Endothelial cell of umbilical vein (primary cell): Measurements from ENCODE around the gene PILRB. TPM values are rescaled to one million over a fixed set of nuclear protein-coding genes. Genes with fewer than 3 reads are reported as not detected.
"Not testable (repeated sequence)": the region's sequence is repeated elsewhere in the genome, so short reads cannot be mapped to it uniquely, and the experiment has no call there.

Experiments
- BruUV-seq: library from RNA; stranded (reverse); fragments of 400-500 nt; replicated peaks from 2 replicates; lab custom pipeline; 2021; lab: Mats Ljungman, UMichigan
- CTCF ChIA-PET: fragments of 300-600, 350-600 bp; sonication (Branson Sonifier 250); formaldehyde crosslinking; loops from one replicate; lab custom pipeline; 2021; ENCODE audit warnings: antibody characterized with exemption, inconsistent platforms; lab: Charles Lee
- POLR2A ChIA-PET: fragments of 300-600, 350-600 bp; sonication (Branson Sonifier 250); formaldehyde crosslinking; loops from one replicate; lab custom pipeline; 2021; ENCODE audit warnings: antibody characterized with exemption, inconsistent platforms; lab: Charles Lee
- DNase-seq: peaks from one replicate; pipeline ENCODE4 v3.0.0-alpha.2; 2011; ENCODE audit warnings: low read depth, low spot score
- FAIRE-seq: peaks from 2 replicates; lab custom pipeline; 2011; peaks lifted over from hg19 to GRCh38; lab: Jason Lieb, UNC
- H2AFZ ChIP-seq: 2 replicates; pipeline ENCODE4 v1.6.0; 2012; ENCODE audit warnings: low read depth, low read length, control low read depth, inconsistent platforms
- H3K27ac ChIP-seq: 2 replicates; pipeline ENCODE4 v1.5.1; 2011; ENCODE audit warnings: low read depth, mild to moderate bottlenecking, control low read depth, low read length, moderate library complexity; ENCODE audit not compliant: insufficient read depth
- H3K27me3 ChIP-seq, 2 experiments: 2 replicates each; pipeline versions ENCODE4 v1.6.0 to v1.6.1; 2011; ENCODE audit warnings: low read length in 2 of 2, mixed read lengths in 1 of 2; ENCODE audit not compliant: control insufficient read depth in 2 of 2, insufficient read depth in 2 of 2
- H3K36me3 ChIP-seq, 2 experiments: 2 replicates in 1 of 2; 3 replicates in 1 of 2; pipeline ENCODE4 v1.5.1; 2011; ENCODE audit warnings: low read length in 2 of 2, mild to moderate bottlenecking in 1 of 2, moderate library complexity in 1 of 2; ENCODE audit not compliant: control insufficient read depth in 2 of 2, insufficient read depth in 2 of 2; ENCODE audit errors: extremely low read depth in 1 of 2
- H3K4me1 ChIP-seq: 3 replicates; pipeline ENCODE4 v1.5.1; 2011; ENCODE audit warnings: mild to moderate bottlenecking, low read length; ENCODE audit not compliant: control insufficient read depth, insufficient read depth; ENCODE audit errors: extremely low read depth
- H3K4me2 ChIP-seq: 2 replicates; pipeline ENCODE4 v1.6.1; 2011; ENCODE audit warnings: low read length, control low read depth, mixed read lengths; ENCODE audit not compliant: insufficient read depth
- H3K4me3 ChIP-seq, 3 experiments: fragments of 200-600 bp in 1 of 3; sonication (generic), shearing (Covaris generic) in 1 of 3; replicated peaks in 1 of 3; 2 replicates each; pipeline ENCODE4 v1.5.1; 2011 to 2016; ENCODE audit warnings: control low read depth in 3 of 3, low read length in 3 of 3, mild to moderate bottlenecking in 2 of 3, inconsistent platforms in 1 of 3, low read depth in 1 of 3, moderate library complexity in 1 of 3; ENCODE audit not compliant: insufficient read depth in 1 of 3
- H3K79me2 ChIP-seq: 2 replicates; pipeline ENCODE4 v1.6.0; 2012; ENCODE audit warnings: low read length, inconsistent platforms; ENCODE audit not compliant: control insufficient read depth, insufficient read depth
- H3K9ac ChIP-seq: replicated peaks from 2 replicates; pipeline ENCODE3; 2011; ENCODE audit warnings: low read length, control low read depth; ENCODE audit not compliant: insufficient read depth; ENCODE audit errors: extremely low read depth
- H3K9me1 ChIP-seq: replicated peaks from 3 replicates; pipeline ENCODE4 v1.6.0; 2011; ENCODE audit warnings: mild to moderate bottlenecking, low read length; ENCODE audit not compliant: control insufficient read depth, insufficient read depth; ENCODE audit errors: extremely low read depth
- H3K9me3 ChIP-seq: replicated peaks from 2 replicates; pipeline ENCODE4 v1.5.1; 2012; ENCODE audit warnings: low read length, inconsistent platforms; ENCODE audit not compliant: control insufficient read depth, insufficient read depth
- H4K20me1 ChIP-seq: replicated peaks from 2 replicates; pipeline ENCODE3; 2011; ENCODE audit warnings: mild to moderate bottlenecking, low read length; ENCODE audit not compliant: control insufficient read depth, insufficient read depth; ENCODE audit errors: extremely low read depth
- EZH2 ChIP-seq: IDR thresholded peaks from 2 replicates; pipeline ENCODE4 v1.6.1; 2012; ENCODE audit warnings: borderline replicate concordance, low read depth, mild to moderate bottlenecking, moderate library complexity, low read length, inconsistent platforms; ENCODE audit not compliant: severe bottlenecking
- JUN ChIP-seq: IDR thresholded peaks from 2 replicates; pipeline ENCODE4 v1.6.1; 2011; ENCODE audit warnings: borderline replicate concordance, low read depth; ENCODE audit not compliant: insufficient read length, insufficient read depth
- POLR2A ChIP-seq: IDR thresholded peaks from 2 replicates; pipeline ENCODE4 v1.6.1; 2012; ENCODE audit warnings: low read depth, mild to moderate bottlenecking, control low read depth, low read length
- POLR2AphosphoS5 ChIP-seq: IDR thresholded peaks from 2 replicates; pipeline ENCODE4 v1.6.1; 2012; ENCODE audit warnings: low read depth, mild to moderate bottlenecking, control low read depth, low read length, moderate library complexity; ENCODE audit not compliant: insufficient read depth
- dilution Hi-C: fragments of 300-500 bp; cut with MboI; formaldehyde crosslinking; loops from one replicate; pipeline ENCODE4 v1.15.0; 2019; ENCODE audit warnings: low sequenced_read_pairs; ENCODE audit not compliant: extremely low pct_ligation_motif_present
- intact Hi-C: fragments of 100-400 bp; cut with micrococcal nuclease; formaldehyde crosslinking; loops from one replicate; pipeline ENCODE4 v1.10.0; 2022
- polyA plus RNA-seq, 4 experiments: library from polyadenylated mRNA; depleted of rRNA in 3 of 4; stranded (reverse) in 3 of 4; unstranded in 1 of 4; fragments of >200 nt; gene quantifications; 2 replicates each; pipeline versions ENCODE4 v1.2.1 to v1.2.3, GENCODE V29; 2011 to 2012; ENCODE audit warnings: missing spikeins in 1 of 4
- total RNA-seq: library from RNA; stranded (reverse); gene quantifications from 2 replicates; pipeline ENCODE4 v1.2.3, GENCODE V29; 2021
- TF ChIP-seq, protein P1 (sequence below), 2 donors: IDR thresholded peaks; 1 replicate in 1 of 2; 2 replicates in 1 of 2; pipeline ENCODE4 v1.5.1; 2011; ENCODE audit warnings: low read length in 2 of 2, mild to moderate bottlenecking in 2 of 2, moderate library complexity in 2 of 2, control low read depth in 1 of 2, inconsistent platforms in 1 of 2, low read depth in 1 of 2; ENCODE audit not compliant: insufficient read depth in 1 of 2; ENCODE audit errors: extremely low read depth in 1 of 2

Gene PILRB
- total and polyA plus RNA-seq, 2 donors (not counting 3 experiments of a cell fraction or from before 2014, with no cell fraction given), result 42.5 to 45.2 TPM

DNA sequence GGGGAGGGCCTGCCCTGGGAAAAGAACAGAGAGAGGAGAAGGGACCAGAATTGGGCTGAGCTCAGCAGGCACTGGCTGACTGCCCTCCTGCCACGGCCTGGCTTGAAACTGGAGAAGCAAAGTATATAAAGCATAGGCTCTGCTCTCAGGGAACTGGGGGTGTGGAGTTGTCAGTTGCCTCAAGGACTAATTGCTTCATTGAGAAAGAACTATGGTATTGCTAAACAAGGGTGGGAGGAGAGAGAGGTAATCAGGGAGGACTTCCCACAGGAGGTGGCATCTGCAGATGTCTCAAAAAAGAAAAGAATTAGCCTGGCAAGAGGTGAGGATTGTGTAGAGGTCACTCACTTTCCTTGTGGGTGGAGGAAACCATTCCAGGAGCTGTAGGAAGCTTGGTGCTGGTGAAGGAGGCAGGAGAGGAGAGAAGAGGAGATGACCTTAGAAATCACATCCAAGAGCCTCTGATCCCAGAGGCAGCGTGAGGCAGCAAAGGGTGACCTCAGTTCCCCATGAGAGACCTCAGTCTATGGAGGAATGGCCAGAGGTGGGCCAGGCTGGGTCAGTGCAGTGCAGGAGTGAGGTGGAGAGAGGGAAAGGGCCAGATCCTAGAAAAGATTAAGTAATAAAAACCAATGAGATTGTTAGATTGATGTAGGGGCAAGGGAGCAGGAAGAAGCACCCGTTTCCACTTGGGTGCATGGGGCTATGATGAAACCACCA is 2.4 kb downstream of the PILRB start:
- ChIA-PET POLR2A (no interaction called here), CTCF (no interaction called here)
- no peaks in the 10 kb centered on the region for H3K4me1 ChIP-seq
- intact Hi-C loops, result no loop called here
- DNase-seq (no peak), FAIRE-seq (no peak)
- no peaks in the 10 kb centered on the region for H3K79me2 ChIP-seq
- TF ChIP-seq, protein P1, sequence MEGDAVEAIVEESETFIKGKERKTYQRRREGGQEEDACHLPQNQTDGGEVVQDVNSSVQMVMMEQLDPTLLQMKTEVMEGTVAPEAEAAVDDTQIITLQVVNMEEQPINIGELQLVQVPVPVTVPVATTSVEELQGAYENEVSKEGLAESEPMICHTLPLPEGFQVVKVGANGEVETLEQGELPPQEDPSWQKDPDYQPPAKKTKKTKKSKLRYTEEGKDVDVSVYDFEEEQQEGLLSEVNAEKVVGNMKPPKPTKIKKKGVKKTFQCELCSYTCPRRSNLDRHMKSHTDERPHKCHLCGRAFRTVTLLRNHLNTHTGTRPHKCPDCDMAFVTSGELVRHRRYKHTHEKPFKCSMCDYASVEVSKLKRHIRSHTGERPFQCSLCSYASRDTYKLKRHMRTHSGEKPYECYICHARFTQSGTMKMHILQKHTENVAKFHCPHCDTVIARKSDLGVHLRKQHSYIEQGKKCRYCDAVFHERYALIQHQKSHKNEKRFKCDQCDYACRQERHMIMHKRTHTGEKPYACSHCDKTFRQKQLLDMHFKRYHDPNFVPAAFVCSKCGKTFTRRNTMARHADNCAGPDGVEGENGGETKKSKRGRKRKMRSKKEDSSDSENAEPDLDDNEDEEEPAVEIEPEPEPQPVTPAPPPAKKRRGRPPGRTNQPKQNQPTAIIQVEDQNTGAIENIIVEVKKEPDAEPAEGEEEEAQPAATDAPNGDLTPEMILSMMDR (IDR thresholded peaks at IDR 0.05; ENCODE audit: extremely low read depth in 1 of 2, insufficient read depth in 1 of 2, low read depth in 1 of 2, low read length in 2 of 2), result no peak
- no peak for TF ChIP-seq POLR2AphosphoS5
- TF ChIP-seq JUN, result no peak
- no peak overlapping the region for H3K27ac ChIP-seq
- no peak overlapping the region for H2AFZ ChIP-seq
- H3K9me3 ChIP-seq, result no peaks in the 10 kb centered on the region
- H3K9me1 ChIP-seq, result no peaks in the 10 kb centered on the region
- dilution Hi-C loops, result no loop called here
- no peaks in the 10 kb centered on the region for H3K27me3 ChIP-seq
- no peak overlapping the region for H3K4me3 ChIP-seq
- no peaks in the 10 kb centered on the region for H4K20me1 ChIP-seq
- peaks cover 2 to 53% of the 10 kb centered on the region in 2 experiments for H3K36me3 ChIP-seq
- no TSS peak for BruUV-seq
- no peak overlapping the region for H3K4me2 ChIP-seq
- H3K9ac ChIP-seq, result no peak overlapping the region

DNA sequence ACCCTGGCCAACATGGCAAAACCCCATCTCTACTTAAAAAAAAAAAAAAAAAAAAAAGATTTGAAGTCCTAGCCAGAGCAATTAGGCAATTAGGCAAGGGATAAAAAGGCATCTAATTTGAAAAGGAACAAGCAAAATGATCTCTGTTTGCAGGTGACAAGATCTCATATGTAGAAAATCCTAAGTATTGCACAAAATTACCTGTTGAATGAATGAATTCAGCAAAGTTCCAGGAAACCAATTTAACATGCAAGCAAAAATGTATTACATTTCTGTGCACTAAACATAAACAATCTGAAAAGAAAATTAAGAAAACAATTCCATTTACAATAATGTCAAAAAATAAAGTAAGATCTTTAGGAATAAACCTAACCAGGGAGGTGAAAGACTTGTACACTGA is 5.2 kb downstream of the PILRB start:
- Histone ChIP-seq H2AFZ (no peak overlapping the region), H3K79me2 (no peaks in the 10 kb centered on the region), H3K9me3 (no peaks in the 10 kb centered on the region), H3K4me3 (no peak overlapping the region), H3K9ac (no peak overlapping the region), H3K9me1 (no peaks in the 10 kb centered on the region), H3K4me1 (no peaks in the 10 kb centered on the region), H3K27me3 (no peaks in the 10 kb centered on the region), H3K36me3 (peaks cover 2 to 31% of the 10 kb centered on the region in 2 experiments), H3K4me2 (no peak overlapping the region), H4K20me1 (no peaks in the 10 kb centered on the region), H3K27ac (no peak overlapping the region)
- intact Hi-C loops, result no loop called here
- no TSS peak for BruUV-seq
- TF ChIP-seq POLR2A, result no peak
- TF ChIP-seq EZH2, result no peak
- POLR2A ChIA-PET, result no interaction called here
- CTCF ChIA-PET, result no interaction called here
- DNase-seq (no peak), FAIRE-seq (peak; percentile 24)
- dilution Hi-C loops, result no loop called here

- intact Hi-C loops, DNase-seq, H3K79me2 ChIP-seq, FAIRE-seq, H3K4me1 ChIP-seq, dilution Hi-C loops, H3K27ac ChIP-seq, H3K4me2 ChIP-seq, H2AFZ ChIP-seq, H3K9me1 ChIP-seq, H3K9me3 ChIP-seq, H3K9ac ChIP-seq, BruUV-seq, H3K4me3 ChIP-seq, POLR2A ChIA-PET, H3K27me3 ChIP-seq, CTCF ChIA-PET, H4K20me1 ChIP-seq: not testable (repeated sequence)
- H3K36me3 ChIP-seq, result peaks cover 2 to 26% of the 10 kb centered on the region in 2 experiments
Observed at GRCh38 chr7:100363797-100364196, 5.9 kb downstream of the PILRB start.
